Activated effector memory CD4-positive, alpha-beta T cell treated with anti-CD3 and anti-CD28 coated beads, Interleukin-2, amount 50 U/mL, for 16 hours (primary cell): ENCODE data around the gene PPM1N.

ENCODE experiments used
- DNase-seq: peaks from one replicate; pipeline ENCODE4 v3.0.0-alpha.2; 2020

Gene PPM1N

DNA sequence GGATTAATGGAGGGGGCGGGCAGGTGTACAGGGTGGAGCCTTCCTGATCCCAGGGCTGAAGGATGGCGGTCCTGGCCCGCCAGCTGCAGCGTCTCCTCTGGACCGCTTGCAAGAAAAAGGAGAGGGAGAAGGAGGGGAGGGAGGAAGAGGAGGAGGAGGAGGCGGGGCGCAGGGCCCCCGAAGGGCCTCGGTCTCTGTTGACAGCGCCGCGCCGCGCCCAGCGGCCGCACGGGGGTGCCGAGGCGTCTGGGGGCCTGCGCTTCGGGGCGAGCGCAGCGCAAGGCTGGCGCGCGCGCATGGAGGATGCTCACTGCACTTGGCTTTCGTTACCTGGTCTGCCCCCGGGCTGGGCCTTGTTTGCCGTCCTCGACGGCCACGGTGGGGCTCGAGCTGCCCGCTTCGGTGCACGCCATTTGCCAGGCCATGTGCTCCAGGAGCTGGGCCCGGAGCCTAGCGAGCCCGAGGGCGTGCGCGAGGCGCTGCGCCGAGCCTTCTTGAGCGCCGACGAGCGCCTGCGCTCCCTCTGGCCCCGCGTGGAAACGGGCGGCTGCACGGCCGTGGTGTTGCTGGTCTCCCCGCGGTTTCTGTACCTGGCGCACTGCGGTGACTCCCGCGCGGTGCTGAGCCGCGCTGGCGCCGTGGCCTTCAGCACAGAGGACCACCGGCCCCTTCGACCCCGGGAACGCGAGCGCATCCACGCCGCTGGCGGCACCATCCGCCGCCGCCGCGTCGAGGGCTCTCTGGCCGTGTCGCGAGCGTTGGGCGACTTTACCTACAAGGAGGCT, at the start of gene PPM1N:
Gene PPM1N, plus strand, starts transcription at position 33 of the 785 bp plus-strand sequence. Its CDS starts 30 bp downstream, at position 63.
- peak; percentile 88 for DNase-seq

DNA sequence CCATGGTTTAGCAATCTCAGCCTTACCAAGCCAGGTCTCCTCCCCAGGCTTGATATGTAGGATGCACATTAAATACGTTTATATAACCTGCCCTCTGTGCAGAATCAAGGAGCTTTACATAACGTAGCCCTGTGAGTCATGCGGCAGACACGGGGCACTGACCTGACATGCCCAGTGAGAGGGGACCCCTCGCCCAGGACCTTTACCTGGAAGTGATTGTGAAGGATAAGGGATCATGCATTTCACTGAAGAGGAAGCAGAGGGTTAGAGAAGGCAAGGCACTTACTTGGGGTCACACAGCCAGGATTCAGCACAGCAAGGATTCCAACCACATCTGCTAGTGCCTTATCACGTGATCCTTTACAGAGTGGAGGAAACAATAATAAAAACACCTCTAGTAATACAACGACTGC, 49.4 kb upstream of the PPM1N start:
- DNase-seq, result no peak

DNA sequence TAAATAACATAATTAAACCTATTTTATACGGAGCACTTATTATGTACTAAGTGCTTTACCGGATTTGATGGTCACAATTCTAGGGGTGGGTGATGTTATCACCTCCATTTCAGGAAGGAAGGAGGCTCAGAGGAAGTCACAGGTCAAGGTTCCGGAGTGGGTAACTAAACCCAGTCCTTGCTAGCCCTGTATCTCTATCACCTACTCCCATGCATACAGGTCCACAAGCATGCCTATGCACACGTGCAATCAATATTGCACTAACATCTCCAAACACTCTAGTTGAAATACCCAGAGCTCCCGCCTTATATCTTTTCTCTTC, 48.3 kb upstream of the PPM1N start:
- DNase-seq, result no peak

DNA sequence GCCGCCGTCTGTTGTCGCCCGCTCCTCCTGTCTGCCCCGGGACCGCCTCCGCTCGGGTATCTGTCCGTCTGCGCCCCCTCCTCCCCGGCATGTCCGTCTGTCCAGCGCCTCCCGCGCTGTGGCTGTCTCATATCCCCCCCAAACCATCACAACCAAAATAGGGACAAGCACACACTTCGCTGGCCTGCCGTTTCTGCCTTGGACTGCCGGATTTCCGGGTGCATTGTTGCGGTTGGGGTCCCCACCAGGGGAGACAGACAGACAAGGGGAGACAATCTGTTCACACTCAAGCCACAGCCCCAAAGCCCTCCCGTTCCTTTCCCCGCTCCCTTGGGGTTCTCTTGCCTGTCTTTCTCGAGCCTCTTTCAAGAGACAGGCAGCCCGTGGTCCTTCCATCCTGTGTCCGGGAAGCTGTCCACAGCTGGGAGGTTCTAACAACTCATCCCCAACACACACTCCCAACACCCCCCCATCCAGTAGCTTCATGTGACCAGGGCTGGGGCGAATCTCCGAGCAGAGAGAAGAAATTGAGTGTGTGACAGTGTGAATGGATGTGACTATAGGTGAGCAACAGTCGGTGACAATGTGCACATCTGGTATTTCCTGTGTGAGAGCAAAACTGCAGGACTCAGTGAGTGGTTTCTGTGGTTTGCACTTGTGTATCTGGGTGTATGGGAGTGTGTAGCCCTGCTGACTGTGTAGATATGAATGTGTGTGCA, 47.0 kb upstream of the PPM1N start:
- DNase-seq, result peak; percentile 84

DNA sequence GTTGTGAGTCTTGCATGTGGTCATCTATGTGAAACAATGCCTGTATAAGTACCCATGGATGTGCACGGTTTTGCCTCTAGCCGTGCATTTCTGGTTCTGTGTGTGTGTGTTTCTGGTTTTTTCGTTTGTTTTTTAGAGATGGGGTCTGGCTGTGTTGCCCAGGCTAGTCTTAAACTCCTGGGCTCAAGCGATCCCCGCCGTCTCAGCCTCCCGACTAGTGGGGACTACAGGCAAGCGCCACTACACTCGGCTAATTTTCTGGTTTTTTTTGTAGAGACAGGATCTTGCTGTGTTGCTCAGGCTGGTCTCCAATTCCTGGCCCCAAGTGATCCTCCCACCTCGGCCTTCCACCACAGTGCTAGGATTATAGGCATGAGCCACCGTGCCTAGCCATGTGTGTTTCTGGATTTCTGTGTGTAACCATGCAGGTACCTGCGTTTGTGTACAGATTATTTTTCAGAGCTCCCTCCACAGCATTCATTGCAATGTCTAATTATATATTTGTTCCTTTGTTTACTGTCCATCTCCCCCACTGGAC, 46.3 kb upstream of the PPM1N start:
- DNase-seq, result no peak

- DNase-seq, result peak; percentile 87
Observed at GRCh38 chr19:45455707-45456499, 42.3 kb upstream of the PPM1N start.

GRCh38 chr19:45456500-45456815, 41.8 kb upstream of the PPM1N start:
- no peak for DNase-seq

- no peak for DNase-seq
Observed at GRCh38 chr19:45457776-45458175, 40.5 kb upstream of the PPM1N start.

DNA sequence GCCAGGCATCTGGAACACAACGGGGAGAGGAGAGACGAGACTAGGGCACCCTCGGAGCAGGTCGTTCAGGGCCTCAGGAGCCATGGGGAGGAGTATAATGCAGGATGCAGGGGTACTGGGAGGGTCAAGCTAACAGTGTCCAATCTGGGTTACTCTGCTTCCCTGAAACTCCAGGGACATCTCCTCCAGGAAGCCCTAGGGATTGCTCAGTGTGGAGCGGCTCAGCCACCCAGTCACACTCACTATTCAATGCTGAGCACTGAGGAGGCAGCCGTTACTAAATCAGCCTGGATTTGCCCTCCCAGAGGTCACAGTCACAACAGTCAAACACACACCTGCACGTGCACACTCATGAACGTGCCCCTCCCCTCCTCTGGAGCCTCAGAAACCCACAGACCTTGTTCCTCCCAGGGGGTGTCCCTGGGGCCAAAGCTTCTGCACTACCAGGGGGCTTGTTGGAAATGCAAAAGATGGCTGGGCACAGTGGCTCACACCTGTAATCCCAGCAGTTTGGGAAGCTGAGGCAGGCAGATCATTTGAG, 37.4 kb upstream of the PPM1N start:
- no peak for DNase-seq

DNA sequence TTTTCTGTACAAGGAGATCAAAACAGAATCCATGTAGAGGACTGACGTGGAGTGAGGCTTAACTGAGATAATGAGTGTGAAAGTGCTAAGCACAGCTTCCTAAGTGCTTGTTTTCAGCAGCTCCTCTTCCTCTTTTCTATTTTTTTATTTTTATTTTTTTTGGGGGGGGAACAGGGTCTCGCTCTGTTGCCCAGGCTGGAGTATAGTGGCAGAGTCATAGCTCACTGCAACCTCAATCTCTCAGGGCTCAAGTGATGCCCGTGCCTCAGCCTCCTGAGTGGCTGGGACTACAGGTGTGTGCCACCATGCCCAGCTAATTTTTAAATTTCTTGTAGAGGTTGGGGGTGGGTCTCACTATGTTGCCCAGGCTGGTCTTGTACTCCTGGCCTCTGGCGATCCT, 36.1 kb upstream of the PPM1N start:
- no peak for DNase-seq

DNA sequence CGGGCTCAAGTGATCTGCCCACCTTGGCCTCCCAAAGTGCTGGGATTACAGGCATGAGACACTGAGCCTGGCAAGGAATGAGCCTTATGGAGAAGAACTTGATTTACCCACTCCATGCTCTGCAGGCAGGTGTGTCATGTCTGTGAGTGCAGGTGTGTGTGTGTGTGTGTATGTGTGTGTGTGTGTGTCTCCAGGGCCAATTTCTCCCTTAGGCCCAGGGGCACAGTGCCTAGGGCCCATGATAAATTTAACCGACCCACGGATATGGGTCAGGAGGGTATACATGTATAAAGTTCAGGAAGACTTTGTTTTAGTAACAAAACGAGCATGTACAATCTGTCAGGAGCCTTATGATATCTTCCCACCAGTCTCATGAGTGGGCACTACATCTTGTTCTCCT, 35.0 kb upstream of the PPM1N start:
- DNase-seq, result no peak

GRCh38 chr19:45464274-45464673, 34.0 kb upstream of the PPM1N start:
- no peak for DNase-seq

DNA sequence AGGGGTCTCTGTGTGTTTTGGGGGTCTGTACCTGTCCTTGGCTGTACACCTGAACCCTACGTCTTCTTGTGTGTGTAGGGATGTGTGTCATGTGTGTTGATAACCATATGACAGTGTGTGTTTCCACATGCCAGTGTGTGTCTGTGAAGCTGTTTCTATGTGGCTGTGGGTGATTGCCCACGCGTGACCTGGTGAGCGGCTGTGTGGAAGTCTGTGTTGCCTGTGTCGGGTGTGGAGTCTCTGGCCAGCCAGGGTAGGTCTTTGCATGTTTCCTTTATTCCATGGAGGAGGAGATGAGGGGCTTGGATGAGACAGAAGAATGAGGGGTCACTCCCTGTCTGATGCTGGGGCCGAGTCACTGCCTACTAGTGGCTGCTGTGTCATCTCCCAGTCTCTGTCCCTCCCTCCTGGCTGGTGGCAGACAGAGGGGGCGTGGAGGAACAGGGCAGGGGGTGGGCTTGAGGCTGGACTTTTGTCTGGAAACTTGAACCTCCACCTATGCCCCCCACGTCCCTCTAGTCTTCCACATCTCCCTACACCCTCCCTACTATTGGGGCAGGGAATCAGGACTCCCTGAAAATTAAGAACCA, 33.3 kb upstream of the PPM1N start:
- DNase-seq, result no peak

- DNase-seq, result no peak
Observed at GRCh38 chr19:45467115-45467455, 31.2 kb upstream of the PPM1N start.

DNA sequence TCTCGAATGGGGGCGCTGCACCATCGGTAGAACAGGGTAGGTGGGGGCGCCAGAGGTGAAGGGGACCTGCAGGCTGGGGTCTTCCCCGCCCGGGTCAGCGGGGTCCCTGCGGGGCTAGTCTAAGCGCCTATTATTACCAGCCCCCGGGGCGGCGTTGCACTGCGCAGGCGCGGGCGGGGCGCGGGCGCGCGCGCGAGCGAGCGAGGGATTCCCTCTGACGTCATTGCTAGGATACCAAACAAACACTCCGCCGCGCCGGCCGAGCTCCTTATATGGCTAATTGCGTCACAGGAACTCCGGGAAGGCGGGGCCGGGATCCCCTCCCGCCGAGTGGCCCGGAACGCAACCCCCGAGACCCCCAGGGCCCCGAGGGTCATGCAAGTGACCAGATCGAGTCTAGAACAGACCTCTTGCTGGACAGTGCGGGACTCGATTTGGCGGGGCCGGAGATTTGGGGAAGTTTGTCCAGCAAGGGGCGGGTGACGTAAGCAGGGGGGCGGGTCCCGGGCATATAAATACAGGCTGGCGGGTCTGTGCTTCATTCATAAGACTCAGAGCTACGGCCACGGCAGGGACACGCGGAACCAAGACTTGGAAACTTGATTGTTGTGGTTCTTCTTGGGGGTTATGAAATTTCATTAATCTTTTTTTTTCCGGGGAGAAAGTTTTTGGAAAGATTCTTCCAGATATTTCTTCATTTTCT, 30.6 kb upstream of the PPM1N start, which contains the start of gene FOSB:
Gene FOSB, plus strand, starts transcription at position 541 of the 703 bp plus-strand sequence. CDS start 591 bp downstream, outside the sequence.
- DNase-seq, result peak; percentile 98

DNA sequence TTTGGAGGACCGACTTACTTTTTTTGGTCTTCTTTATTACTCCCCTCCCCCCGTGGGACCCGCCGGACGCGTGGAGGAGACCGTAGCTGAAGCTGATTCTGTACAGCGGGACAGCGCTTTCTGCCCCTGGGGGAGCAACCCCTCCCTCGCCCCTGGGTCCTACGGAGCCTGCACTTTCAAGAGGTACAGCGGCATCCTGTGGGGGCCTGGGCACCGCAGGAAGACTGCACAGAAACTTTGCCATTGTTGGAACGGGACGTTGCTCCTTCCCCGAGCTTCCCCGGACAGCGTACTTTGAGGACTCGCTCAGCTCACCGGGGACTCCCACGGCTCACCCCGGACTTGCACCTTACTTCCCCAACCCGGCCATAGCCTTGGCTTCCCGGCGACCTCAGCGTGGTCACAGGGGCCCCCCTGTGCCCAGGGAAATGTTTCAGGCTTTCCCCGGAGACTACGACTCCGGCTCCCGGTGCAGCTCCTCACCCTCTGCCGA, 30.0 kb upstream of the PPM1N start:
- DNase-seq, result no peak

DNA sequence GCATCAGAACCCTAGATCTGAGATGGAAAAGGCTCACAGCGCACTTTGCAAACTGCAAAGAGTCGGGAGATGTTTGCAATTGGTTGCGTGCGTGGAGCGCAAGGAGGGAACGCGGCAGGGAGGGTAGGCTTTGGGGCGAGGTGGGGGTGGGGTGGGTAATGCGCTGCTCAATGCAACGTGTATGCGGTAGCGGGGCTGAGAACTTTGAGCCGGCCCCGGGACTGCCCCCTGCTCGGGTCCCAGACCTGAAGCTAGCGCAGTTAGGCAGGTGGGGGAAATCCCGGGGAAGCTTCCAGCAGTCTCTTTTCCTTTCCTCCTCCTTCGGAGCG, 29.5 kb upstream of the PPM1N start:
- DNase-seq, result no peak

GRCh38 chr19:45469132-45469944, 28.9 kb upstream of the PPM1N start:
- peak; percentile 97 for DNase-seq

DNA sequence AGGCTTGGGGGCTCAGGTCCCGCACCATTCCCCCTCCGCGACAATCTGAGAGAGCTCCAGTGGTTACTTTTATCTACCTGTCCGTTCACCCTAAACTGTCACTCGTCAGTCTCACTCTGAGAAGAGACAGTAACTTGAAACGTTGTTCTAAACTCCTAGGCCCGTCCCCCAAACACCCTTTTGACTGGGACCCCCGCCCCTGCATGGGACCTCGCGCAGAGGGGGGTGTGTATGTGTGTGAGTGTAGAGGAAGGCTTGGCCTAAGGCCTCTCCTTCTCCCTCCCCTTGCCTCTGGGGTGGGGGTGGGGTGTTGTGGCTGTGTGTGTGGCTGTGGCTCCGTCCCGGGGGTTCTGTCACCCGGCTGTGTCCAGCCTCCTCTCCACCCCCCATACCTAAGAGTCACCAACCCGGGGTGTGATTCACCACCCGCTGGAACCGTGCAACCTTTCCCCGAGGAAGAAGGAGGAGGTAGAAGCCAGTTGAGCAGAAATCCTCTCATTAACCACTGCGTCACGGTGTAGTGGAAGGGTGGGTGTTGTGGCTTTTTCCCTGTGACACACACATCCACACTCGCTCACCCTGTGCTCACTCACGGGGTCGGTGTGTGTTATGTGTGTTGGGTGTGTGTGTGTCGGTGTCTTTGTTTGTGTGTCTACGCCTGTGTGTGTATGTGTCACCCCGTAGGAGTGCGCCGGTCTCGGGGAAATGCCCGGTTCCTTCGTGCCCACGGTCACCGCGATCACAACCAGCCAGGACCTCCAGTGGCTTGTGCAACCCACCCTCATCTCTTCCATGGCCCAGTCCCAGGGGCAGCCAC, 28.1 kb upstream of the PPM1N start:
- DNase-seq, result peak; percentile 81

GRCh38 chr19:45470762-45471081, 27.5 kb upstream of the PPM1N start:
- no peak for DNase-seq
